ENCODE results near the gene ELFN1. TPM values are rescaled to one million over a fixed set of nuclear protein-coding genes. Genes with fewer than 3 reads are reported as not detected.

Gene ELFN1
- total RNA-seq, 1 donor from 2014 or later, result under 0.01 TPM

GRCh38 chr7:1678081-1678543 lies 8.0 kb downstream of the ELFN1 start:
- FAIRE-seq (no peak), DNase-seq (ENCODE audit: low read depth) (no peak)
- Histone ChIP-seq H3K36me3 (ENCODE audit: control insufficient read depth, insufficient read depth, low read length) (no peaks in the 10 kb centered on the region), H3K27me3 (ENCODE audit: control insufficient read depth, insufficient read depth, low read length) (peaks cover 4% of the 10 kb centered on the region), H3K4me3 (ENCODE audit: low read depth, low read length) (no peak overlapping the region)
- TF ChIP-seq CTCF (IDR thresholded peaks at IDR 0.05; ENCODE audit: insufficient read depth, low read length, severe bottlenecking), result no peak

GRCh38 chr7:1678571-1679325 lies 8.7 kb downstream of the ELFN1 start:
- DNase-seq (ENCODE audit: low read depth) (no peak), FAIRE-seq (no peak)
- Histone ChIP-seq H3K27me3 (ENCODE audit: control insufficient read depth, insufficient read depth, low read length) (peaks cover 4% of the 10 kb centered on the region), H3K36me3 (ENCODE audit: control insufficient read depth, insufficient read depth, low read length) (no peaks in the 10 kb centered on the region), H3K4me3 (ENCODE audit: low read depth, low read length) (no peak overlapping the region)
- TF ChIP-seq CTCF (IDR thresholded peaks at IDR 0.05; ENCODE audit: insufficient read depth, low read length, severe bottlenecking), result no peak

- Histone ChIP-seq H3K4me3 (ENCODE audit: low read depth, low read length) (no peak overlapping the region), H3K27me3 (ENCODE audit: control insufficient read depth, insufficient read depth, low read length) (peaks cover 4% of the 10 kb centered on the region), H3K36me3 (ENCODE audit: control insufficient read depth, insufficient read depth, low read length) (no peaks in the 10 kb centered on the region)
- no peak for TF ChIP-seq CTCF (IDR thresholded peaks at IDR 0.05; ENCODE audit: insufficient read depth, low read length, severe bottlenecking)
- no peak for DNase-seq (ENCODE audit: low read depth)
- no peak for FAIRE-seq
These were observed 9.4 kb downstream of the ELFN1 start for GRCh38 chr7:1679326-1679965.

DNA sequence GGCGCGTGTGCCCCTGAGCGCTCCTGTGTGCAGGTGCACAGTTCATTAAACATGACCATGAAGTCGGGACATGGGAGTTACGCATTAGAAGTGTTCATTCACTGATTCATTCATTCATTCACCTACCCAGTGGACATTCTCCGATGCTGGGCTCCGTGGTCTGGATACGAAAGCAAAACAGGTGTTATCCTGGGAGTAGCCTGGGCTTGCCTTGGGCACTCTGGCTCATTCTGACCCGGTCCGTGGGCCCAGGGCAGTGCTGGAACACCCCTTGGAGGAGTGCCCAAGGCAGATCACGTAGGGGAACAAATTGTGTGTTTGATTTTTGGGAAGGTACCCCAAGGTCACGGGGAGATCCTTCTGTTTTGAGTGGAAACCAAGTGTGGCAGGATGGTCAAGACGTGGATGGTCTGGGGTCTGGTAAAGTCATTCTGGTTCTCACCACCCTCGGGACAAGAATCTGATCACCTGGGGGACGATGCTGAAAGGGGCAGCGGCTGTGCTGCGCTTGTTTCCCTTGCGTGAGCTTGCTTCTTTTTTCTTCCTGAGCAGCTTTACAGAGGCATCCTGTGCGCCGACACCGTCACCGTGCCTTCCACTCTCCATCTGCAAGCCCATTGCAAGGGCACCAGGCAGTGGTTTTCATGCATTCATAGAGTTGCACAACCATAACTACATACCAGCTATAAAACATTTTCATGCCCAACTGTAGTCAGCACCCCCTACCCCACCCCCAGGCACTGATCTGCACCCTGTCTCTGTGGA lies 10.1 kb downstream of the ELFN1 start:
- Histone ChIP-seq H3K4me3 (ENCODE audit: low read depth, low read length) (no peak overlapping the region), H3K27me3 (ENCODE audit: control insufficient read depth, insufficient read depth, low read length) (peaks cover 4% of the 10 kb centered on the region), H3K36me3 (ENCODE audit: control insufficient read depth, insufficient read depth, low read length) (no peaks in the 10 kb centered on the region)
- FAIRE-seq (peak; percentile 94), DNase-seq (ENCODE audit: low read depth) (no peak)
- no peak for TF ChIP-seq CTCF (IDR thresholded peaks at IDR 0.05; ENCODE audit: insufficient read depth, low read length, severe bottlenecking)

DNA sequence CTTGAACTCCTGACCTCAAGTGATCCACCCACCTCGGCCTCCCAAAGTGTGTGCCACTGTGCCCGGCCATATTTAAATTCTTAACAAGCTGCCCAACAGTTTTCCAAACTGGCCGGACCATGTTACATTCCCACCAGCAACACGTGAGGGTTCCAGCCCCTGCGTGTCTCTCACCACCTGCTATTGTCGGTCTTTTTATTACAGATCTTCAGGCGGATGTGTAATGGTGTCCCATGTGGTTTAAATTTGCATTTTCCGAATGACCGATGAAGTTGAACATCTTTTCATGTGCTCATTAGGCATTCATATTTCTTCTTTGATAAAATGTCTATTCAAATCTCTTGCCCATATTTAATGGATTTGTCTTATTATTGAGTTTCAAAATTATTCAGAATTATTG lies 11.5 kb downstream of the ELFN1 start:
- Histone ChIP-seq H3K27me3 (ENCODE audit: control insufficient read depth, insufficient read depth, low read length) (no peaks in the 10 kb centered on the region), H3K36me3 (ENCODE audit: control insufficient read depth, insufficient read depth, low read length) (no peaks in the 10 kb centered on the region), H3K4me3 (ENCODE audit: low read depth, low read length) (no peak overlapping the region)
- DNase-seq (ENCODE audit: low read depth) (no peak), FAIRE-seq (no peak)
- no peak for TF ChIP-seq CTCF (IDR thresholded peaks at IDR 0.05; ENCODE audit: insufficient read depth, low read length, severe bottlenecking)

Data from bronchial epithelial cell (primary cell).